ENCODE data around the gene PSENEN.

GRCh38 chr19:35792312-35792711 lies 46.9 kb downstream of the PSENEN start:
- TF ChIP-seq CTCF (conservative IDR thresholded peaks at IDR 0.05) (no peak), ZFX (IDR thresholded peaks at IDR 0.05) (no peak)
